HL-60 (cell line): Measurements from ENCODE around the gene SPPL2A.
A peak's percentile ranks its signal among the peaks of the same experiment; 100 is the strongest.

Source experiments
- DNase-seq, 2 experiments: peaks; one replicate each; pipeline ENCODE4 v3.0.0-alpha.2; 2010 to 2020; ENCODE audit warnings: low read depth in 1 of 2, low spot score in 1 of 2
- H3K27ac ChIP-seq: fragments of 250-450 bp; sonication (Bioruptor Pico); replicated peaks from 2 replicates; pipeline ENCODE4 v1.5.1; 2020; ENCODE audit warnings: mild to moderate bottlenecking, moderate library complexity
- H3K27me3 ChIP-seq: fragments of 250-450 bp; sonication (Bioruptor Pico); 2 replicates; pipeline ENCODE4 v1.5.1; 2021; ENCODE audit warnings: mild to moderate bottlenecking, moderate library complexity; ENCODE audit not compliant: insufficient read depth, poor library complexity, severe bottlenecking
- H3K4me3 ChIP-seq: replicated peaks from 2 replicates; pipeline ENCODE4 v1.5.1; 2011; ENCODE audit warnings: mild to moderate bottlenecking, control low read depth, low read length; ENCODE audit not compliant: insufficient read depth
- CTCF ChIP-seq: IDR thresholded peaks from one replicate; pipeline ENCODE4 v1.5.1; 2011; ENCODE audit warnings: low read length, control low read depth, inconsistent platforms; ENCODE audit not compliant: insufficient read depth
- GABPA ChIP-seq: IDR thresholded peaks from 2 replicates; pipeline ENCODE4 v1.6.1; 2012; ENCODE audit warnings: low read depth
- POLR2AphosphoS5 ChIP-seq: IDR thresholded peaks from 2 replicates; pipeline ENCODE4 v1.6.1; 2012; ENCODE audit warnings: low read depth
- REST ChIP-seq: IDR thresholded peaks from 2 replicates; pipeline ENCODE4 v1.6.1; 2012; ENCODE audit warnings: low read depth; ENCODE audit not compliant: insufficient replicate concordance
- SPI1 ChIP-seq: IDR thresholded peaks from 2 replicates; pipeline ENCODE4 v1.6.1; 2012; ENCODE audit warnings: low read depth, mild to moderate bottlenecking, borderline replicate concordance

Gene SPPL2A

GRCh38 chr15:50803479-50804180 lies 38.1 kb upstream of the SPPL2A start:
- no peaks in the 10 kb centered on the region for H3K27me3 ChIP-seq
- peak; percentile 13; the same call in 1 of the 2 replicates for TF ChIP-seq SPI1
- no peak for TF ChIP-seq GABPA
- no peak for TF ChIP-seq CTCF
- no peak for TF ChIP-seq REST
- TF ChIP-seq POLR2AphosphoS5 = no peak
- H3K4me3 ChIP-seq = no peak overlapping the region
- no peak overlapping the region for H3K27ac ChIP-seq
- DNase-seq = no peak

GRCh38 chr15:50800715-50801114 lies 35.2 kb upstream of the SPPL2A start:
- DNase-seq = no peak
- Histone ChIP-seq H3K4me3 (no peak overlapping the region), H3K27me3 (no peaks in the 10 kb centered on the region), H3K27ac (no peak overlapping the region)
- no peak for TF ChIP-seq REST
- no peak for TF ChIP-seq CTCF
- TF ChIP-seq POLR2AphosphoS5 = no peak

GRCh38 chr15:50798684-50799083 lies 33.2 kb upstream of the SPPL2A start:
- no peak overlapping the region for H3K4me3 ChIP-seq
- no peak for DNase-seq
- no peak for TF ChIP-seq REST
- TF ChIP-seq GABPA = no peak
- TF ChIP-seq SPI1 = no peak
- TF ChIP-seq POLR2AphosphoS5 = no peak
- TF ChIP-seq CTCF = no peak
- H3K27me3 ChIP-seq = no peaks in the 10 kb centered on the region
- no peak overlapping the region for H3K27ac ChIP-seq
